Uterus (tissue), 2 donors: ENCODE results near the gene SRCAP.

Source experiments
- POLR2A ChIP-seq, 2 donors: fragments of 450-650 bp; IDR thresholded peaks; one replicate each; pipeline ENCODE4 v1.6.1; 2016; ENCODE audit warnings: antibody characterized with exemption in 2 of 2, mild to moderate bottlenecking in 1 of 2, moderate library complexity in 1 of 2
- TF ChIP-seq, protein P1 (sequence below), 4 experiments: fragments of 200-600 bp in 2 of 4; fragments of 450-650 bp in 2 of 4; sonication (generic) in 2 of 4; IDR thresholded peaks; one replicate each; pipeline ENCODE4 v1.5.1; 2016 to 2019; ENCODE audit warnings: antibody characterized with exemption in 4 of 4, mild to moderate bottlenecking in 2 of 4, moderate library complexity in 1 of 4

- TF ChIP-seq, protein P1, sequence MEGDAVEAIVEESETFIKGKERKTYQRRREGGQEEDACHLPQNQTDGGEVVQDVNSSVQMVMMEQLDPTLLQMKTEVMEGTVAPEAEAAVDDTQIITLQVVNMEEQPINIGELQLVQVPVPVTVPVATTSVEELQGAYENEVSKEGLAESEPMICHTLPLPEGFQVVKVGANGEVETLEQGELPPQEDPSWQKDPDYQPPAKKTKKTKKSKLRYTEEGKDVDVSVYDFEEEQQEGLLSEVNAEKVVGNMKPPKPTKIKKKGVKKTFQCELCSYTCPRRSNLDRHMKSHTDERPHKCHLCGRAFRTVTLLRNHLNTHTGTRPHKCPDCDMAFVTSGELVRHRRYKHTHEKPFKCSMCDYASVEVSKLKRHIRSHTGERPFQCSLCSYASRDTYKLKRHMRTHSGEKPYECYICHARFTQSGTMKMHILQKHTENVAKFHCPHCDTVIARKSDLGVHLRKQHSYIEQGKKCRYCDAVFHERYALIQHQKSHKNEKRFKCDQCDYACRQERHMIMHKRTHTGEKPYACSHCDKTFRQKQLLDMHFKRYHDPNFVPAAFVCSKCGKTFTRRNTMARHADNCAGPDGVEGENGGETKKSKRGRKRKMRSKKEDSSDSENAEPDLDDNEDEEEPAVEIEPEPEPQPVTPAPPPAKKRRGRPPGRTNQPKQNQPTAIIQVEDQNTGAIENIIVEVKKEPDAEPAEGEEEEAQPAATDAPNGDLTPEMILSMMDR (IDR thresholded peaks at IDR 0.05) = no peak
- no peak for TF ChIP-seq POLR2A (IDR thresholded peaks at IDR 0.05)
Observed at GRCh38 chr16:30778549-30779244, 79.7 kb downstream of the SRCAP start.
